ENCODE data around the gene IFNL4.

The IFNL4 gene

DNA sequence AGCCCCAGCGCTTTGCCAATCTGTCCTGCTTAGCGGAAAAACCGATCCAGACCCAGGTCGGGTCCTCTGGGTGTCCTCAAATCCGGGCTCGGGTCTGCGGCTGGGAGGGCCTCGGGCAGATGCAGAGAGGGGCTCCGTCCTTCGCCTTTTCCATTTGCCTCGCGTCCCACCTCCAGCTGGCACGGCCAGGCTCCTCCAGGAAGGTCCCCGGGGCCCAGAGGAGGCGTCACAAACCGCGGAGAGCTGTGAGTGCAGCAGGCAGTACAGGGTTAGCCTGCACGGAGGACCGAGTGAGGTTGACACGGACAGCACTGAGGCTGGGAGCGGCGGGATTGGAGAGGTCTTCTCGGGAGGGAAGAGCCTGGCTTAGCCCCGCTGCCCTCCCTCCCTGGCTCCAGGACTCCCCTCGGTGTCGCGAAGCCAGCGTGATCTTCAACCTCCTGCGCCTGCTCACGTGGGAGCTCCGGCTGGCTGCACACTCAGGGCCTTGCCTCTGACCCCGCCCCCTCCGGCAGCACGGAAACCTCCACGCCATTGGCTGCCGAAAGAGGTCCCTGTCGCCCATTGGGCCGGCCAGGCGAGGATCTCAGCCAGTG, 16.8 kb upstream of the IFNL4 start:
- TF ChIP-seq, protein P1, sequence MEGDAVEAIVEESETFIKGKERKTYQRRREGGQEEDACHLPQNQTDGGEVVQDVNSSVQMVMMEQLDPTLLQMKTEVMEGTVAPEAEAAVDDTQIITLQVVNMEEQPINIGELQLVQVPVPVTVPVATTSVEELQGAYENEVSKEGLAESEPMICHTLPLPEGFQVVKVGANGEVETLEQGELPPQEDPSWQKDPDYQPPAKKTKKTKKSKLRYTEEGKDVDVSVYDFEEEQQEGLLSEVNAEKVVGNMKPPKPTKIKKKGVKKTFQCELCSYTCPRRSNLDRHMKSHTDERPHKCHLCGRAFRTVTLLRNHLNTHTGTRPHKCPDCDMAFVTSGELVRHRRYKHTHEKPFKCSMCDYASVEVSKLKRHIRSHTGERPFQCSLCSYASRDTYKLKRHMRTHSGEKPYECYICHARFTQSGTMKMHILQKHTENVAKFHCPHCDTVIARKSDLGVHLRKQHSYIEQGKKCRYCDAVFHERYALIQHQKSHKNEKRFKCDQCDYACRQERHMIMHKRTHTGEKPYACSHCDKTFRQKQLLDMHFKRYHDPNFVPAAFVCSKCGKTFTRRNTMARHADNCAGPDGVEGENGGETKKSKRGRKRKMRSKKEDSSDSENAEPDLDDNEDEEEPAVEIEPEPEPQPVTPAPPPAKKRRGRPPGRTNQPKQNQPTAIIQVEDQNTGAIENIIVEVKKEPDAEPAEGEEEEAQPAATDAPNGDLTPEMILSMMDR (IDR thresholded peaks at IDR 0.05; ENCODE audit: insufficient read depth, low read depth, low read length, missing control alignments): no peak
- H3K4me3 ChIP-seq (ENCODE audit: low read depth, low read length): no peak overlapping the region
- DNase-seq (ENCODE audit: low read depth): no peak

DNA sequence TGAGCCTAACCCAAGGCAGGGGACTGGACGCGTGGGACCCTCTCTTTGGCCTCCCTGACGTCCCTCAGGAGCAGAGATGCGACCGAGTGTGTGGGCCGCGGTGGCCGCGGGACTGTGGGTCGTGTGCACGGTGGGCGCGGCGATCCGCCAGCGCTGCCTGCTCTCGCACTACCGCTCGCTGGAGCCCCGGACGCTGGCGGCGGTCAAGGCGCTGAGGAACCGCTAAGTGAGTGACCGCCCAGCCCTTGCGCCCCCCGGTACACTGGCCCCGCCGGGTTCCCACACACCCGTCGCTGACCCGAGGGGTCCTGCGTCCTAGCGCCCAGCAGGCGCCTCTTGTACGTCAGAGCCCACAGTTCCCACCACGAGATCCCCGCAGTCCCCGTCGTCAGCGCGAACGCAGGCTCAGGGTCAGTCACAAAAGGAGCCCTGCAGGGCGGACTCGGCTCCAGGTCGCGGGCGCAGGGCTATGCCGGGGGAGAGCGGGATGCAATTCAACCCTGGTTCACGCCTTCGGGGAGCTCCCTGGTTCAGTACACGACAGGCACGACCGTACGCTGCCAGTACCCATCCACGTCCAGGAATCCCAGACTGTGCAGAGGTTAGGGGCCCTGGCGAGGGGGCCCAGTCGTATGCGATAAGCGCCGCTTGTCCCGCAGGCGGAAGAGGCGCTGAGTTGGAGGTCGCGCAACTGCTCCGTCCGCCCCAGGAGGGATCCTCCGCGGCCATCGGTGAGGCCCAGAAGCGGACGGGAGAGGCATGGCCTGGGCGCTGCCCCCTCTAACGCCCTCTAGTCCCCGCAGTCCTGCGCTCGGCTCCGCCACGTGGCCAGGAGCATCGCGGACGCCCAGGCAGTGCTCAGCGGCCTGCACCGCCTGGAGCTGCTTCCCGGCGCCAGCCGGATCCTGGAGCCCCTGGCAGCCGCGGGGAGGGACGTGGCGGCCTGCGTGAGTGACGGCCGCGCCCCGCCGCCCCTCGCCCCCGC, 15.9 kb upstream of the IFNL4 start:
- H3K4me3 ChIP-seq (ENCODE audit: low read depth, low read length): no peak overlapping the region
- DNase-seq (ENCODE audit: low read depth): no peak
- TF ChIP-seq, protein P1 (IDR thresholded peaks at IDR 0.05; ENCODE audit: insufficient read depth, low read depth, low read length, missing control alignments): no peak

DNA sequence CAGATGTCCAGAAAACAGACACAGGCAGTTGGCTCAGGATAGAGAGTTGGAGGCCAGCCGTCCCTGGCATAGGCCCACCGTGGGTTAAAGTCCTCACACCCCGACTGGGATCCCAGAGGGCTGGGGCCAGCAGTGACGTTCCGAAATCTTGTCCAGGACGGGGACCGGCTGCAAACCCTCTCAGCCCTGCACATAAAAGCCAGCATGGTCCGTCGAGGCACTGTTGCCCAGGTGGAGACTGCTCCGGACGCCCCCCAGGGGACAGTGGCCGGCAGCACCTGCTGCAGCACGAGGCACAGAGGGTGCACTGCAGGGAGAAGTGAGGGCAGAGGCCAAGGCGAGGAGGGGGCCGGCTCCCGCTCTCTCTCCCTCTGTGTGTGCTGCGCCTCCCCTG, 15.3 kb upstream of the IFNL4 start:
- no peak overlapping the region for H3K4me3 ChIP-seq (ENCODE audit: low read depth, low read length)
- TF ChIP-seq, protein P1 (IDR thresholded peaks at IDR 0.05; ENCODE audit: insufficient read depth, low read depth, low read length, missing control alignments): no peak
- no peak for DNase-seq (ENCODE audit: low read depth)

DNA sequence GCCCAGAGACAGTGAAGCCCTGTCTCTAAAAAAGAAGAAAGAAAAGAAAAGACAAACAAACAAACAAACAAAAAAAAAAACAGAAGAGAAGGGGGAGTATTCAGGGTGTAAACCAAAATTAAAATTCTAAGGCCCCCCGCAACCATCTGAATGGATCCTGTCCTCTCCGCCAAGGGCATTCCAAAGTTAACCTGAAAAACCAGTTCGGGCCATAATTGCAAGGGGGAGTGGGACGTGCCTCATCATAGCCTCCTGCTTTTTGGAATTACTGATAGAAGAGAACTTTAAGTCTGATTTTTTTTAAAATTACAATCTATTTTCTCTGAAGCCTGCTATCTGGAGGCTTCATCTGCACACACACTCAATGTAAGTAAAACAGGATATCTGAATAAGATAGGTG, 13.8 kb upstream of the IFNL4 start:
- no peak for DNase-seq (ENCODE audit: low read depth)
- TF ChIP-seq, protein P1 (IDR thresholded peaks at IDR 0.05; ENCODE audit: insufficient read depth, low read depth, low read length, missing control alignments): no peak

DNA sequence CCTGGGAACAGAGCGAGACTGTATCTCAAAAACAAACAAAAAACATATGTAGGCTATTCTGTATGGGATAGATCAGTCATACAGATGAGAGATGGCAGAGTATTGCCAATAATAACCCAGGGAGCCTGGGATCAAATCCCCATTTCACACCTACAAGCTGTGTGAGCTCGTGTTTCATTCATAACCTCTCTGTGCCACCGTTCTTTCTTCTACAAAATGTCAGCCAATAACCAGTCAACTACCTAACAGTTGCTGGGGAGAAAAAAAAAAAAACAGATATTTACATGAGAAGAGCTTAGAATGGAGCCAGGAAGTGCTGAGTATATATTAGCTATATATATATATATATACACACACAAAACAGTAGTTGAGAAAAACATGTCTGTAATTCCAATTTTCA, 13.0 kb upstream of the IFNL4 start:
- DNase-seq (ENCODE audit: low read depth): no peak

More for the DNA sequence above, 13.8 kb upstream of the IFNL4 start:
- no peak overlapping the region for H3K4me3 ChIP-seq (ENCODE audit: low read depth, low read length)

DNA sequence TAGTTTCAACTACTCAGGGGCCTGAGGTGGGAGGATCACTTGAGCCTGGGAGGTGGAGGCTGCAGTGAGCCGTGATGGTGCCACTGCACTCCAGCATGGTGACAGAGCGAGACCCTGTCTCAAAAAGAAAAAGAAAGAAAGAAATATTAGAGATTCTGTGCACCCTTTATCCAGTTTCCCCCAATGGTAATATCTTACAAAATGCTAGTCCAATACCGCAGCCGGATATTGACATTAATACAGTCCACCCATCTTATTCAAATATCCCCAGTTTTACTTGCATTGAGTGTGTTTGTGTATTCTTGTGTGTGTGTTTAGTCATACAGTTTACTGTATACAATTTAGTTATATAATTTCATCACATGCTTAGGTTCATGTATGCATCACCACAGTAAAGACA, 8.6 kb upstream of the IFNL4 start:
- no peak overlapping the region for H3K4me3 ChIP-seq (ENCODE audit: low read depth, low read length)
- TF ChIP-seq, protein P1 (IDR thresholded peaks at IDR 0.05; ENCODE audit: insufficient read depth, low read depth, low read length, missing control alignments): no peak
- DNase-seq (ENCODE audit: low read depth): no peak

More for the DNA sequence above, 13.0 kb upstream of the IFNL4 start:
- no peak overlapping the region for H3K4me3 ChIP-seq (ENCODE audit: low read depth, low read length)
- TF ChIP-seq, protein P1 (IDR thresholded peaks at IDR 0.05; ENCODE audit: insufficient read depth, low read depth, low read length, missing control alignments): no peak
